Large intestine (tissue), 3 donors: Measurements from ENCODE around the gene ARRDC2. TPM values are rescaled to one million over a fixed set of nuclear protein-coding genes. Genes with fewer than 3 reads are reported as not detected.

Experiments used
- DNase-seq, 2 donors: peaks; one replicate each; pipeline versions ENCODE4 v3.0.0 to v3.0.0-alpha.2; 2013
- H3K27ac ChIP-seq: one replicate; pipeline ENCODE4 v1.5.1; 2013; ENCODE audit warnings: low read length
- H3K27me3 ChIP-seq: 2 replicates; pipeline ENCODE4 v1.6.1; 2013; ENCODE audit warnings: low read length; ENCODE audit not compliant: control insufficient read depth, insufficient read depth
- H3K36me3 ChIP-seq: 2 replicates; pipeline ENCODE4 v1.6.1; 2013; ENCODE audit warnings: low read length; ENCODE audit not compliant: control insufficient read depth, insufficient read depth
- H3K4me1 ChIP-seq: one replicate; pipeline ENCODE4 v1.6.1; 2013; ENCODE audit warnings: low read length; ENCODE audit not compliant: control insufficient read depth, insufficient read depth
- H3K4me3 ChIP-seq: one replicate; pipeline ENCODE4 v1.5.1; 2013; ENCODE audit warnings: low read length
- H3K9me3 ChIP-seq: one replicate; pipeline ENCODE4 v1.6.1; 2013; ENCODE audit warnings: mild to moderate bottlenecking, low read depth, low read length, moderate library complexity; ENCODE audit not compliant: control insufficient read depth
- WGBS: methylation state at CpG from one replicate; pipeline ENCODE4 v1.1.5; 2013; ENCODE audit warnings: low lambda C conversion rate; ENCODE audit not compliant: insufficient coverage; 5-methylcytosine and 5-hydroxymethylcytosine counted together
- polyA plus RNA-seq: library from polyadenylated mRNA; unstranded; fragments of 120-200 nt; gene quantifications from one replicate; pipeline ENCODE4 v1.2.1, GENCODE V29; 2013

The ARRDC2 gene
- polyA plus RNA-seq, 1 donor, result 7.7 TPM

- WGBS, result no CpG with 5 or more reads among the region's 8 CpGs
- no peak for DNase-seq
- Histone ChIP-seq H3K9me3 (no peaks in the 10 kb centered on the region), H3K27me3 (peaks cover 2% of the 10 kb centered on the region), H3K4me3 (no peak overlapping the region), H3K27ac (no peak overlapping the region), H3K4me1 (peaks cover 8% of the 10 kb centered on the region), H3K36me3 (no peaks in the 10 kb centered on the region)
Observed at GRCh38 chr19:18059297-18059696, 51.3 kb downstream of the ARRDC2 start.

DNA sequence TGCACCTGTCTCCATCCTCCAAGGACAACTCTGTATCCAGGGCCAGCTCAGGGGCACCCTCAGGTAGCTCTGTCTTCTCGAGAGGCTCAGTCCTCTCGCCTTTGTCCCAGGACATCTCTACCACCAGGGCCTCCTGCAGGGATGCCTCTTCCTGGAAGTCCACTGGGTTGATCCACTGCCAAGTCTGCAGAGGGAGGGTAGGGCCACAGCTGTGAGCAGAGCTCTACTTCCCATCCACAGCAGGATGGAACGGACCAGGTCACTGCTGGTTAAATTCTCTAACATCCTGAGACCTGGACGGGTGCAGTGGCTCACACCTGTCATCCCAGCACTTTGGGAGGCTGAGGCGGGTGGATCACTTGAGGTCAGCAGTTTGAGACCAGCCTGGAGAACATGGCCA, 51.9 kb downstream of the ARRDC2 start:
- Histone ChIP-seq H3K36me3 (no peaks in the 10 kb centered on the region), H3K27ac (no peak overlapping the region), H3K9me3 (no peaks in the 10 kb centered on the region), H3K4me3 (no peak overlapping the region), H3K27me3 (peaks cover 2% of the 10 kb centered on the region), H3K4me1 (peaks cover 8% of the 10 kb centered on the region)
- WGBS, result no CpG with 5 or more reads among the region's 5 CpGs
- no peak for DNase-seq

GRCh38 chr19:18060472-18060871, 52.5 kb downstream of the ARRDC2 start:
- H3K4me3 ChIP-seq, result no peak overlapping the region
- peaks cover 2% of the 10 kb centered on the region for H3K27me3 ChIP-seq
- no CpG with 5 or more reads among the region's 6 CpGs for WGBS
- no peak overlapping the region for H3K27ac ChIP-seq
- H3K4me1 ChIP-seq, result peaks cover 8% of the 10 kb centered on the region
- H3K9me3 ChIP-seq, result no peaks in the 10 kb centered on the region
- H3K36me3 ChIP-seq, result no peaks in the 10 kb centered on the region
- no peak for DNase-seq

GRCh38 chr19:18062028-18062427, 54.1 kb downstream of the ARRDC2 start:
- H3K27me3 ChIP-seq, result peaks cover 2% of the 10 kb centered on the region
- no peaks in the 10 kb centered on the region for H3K36me3 ChIP-seq
- no peak overlapping the region for H3K27ac ChIP-seq
- H3K9me3 ChIP-seq, result no peaks in the 10 kb centered on the region
- DNase-seq, result no peak
- no peak overlapping the region for H3K4me3 ChIP-seq
- H3K4me1 ChIP-seq, result peaks cover 8% of the 10 kb centered on the region
- no CpG with 5 or more reads among the region's 8 CpGs for WGBS

- WGBS, result no CpG with 5 or more reads among the region's 5 CpGs
- H3K9me3 ChIP-seq, result no peaks in the 10 kb centered on the region
- peaks cover 2% of the 10 kb centered on the region for H3K27me3 ChIP-seq
- H3K4me1 ChIP-seq, result peaks cover 3% of the 10 kb centered on the region
- no peak overlapping the region for H3K4me3 ChIP-seq
- H3K27ac ChIP-seq, result no peak overlapping the region
- no peak for DNase-seq
- no peaks in the 10 kb centered on the region for H3K36me3 ChIP-seq
Observed at GRCh38 chr19:18063463-18063862, 55.5 kb downstream of the ARRDC2 start.

Other genes with a start within 250 kb of the ARRDC2 start
- gene B3GNT3, start 213.0 kb upstream of the ARRDC2 start, polyA plus RNA-seq, result 91.7 TPM
- gene INSL3, start 186.7 kb upstream of the ARRDC2 start, polyA plus RNA-seq, result 1.6 TPM
- 9.9 TPM for gene JAK3, start 160.2 kb upstream of the ARRDC2 start, polyA plus RNA-seq
- 1,919 TPM for gene RPL18A, start 148.3 kb upstream of the ARRDC2 start, polyA plus RNA-seq
- gene SLC5A5, start 136.2 kb upstream of the ARRDC2 start, polyA plus RNA-seq, result not detected
- 49.7 TPM for gene CCDC124, start 75.2 kb upstream of the ARRDC2 start, polyA plus RNA-seq
- 1.1 TPM for gene KCNN1, start 41.1 kb upstream of the ARRDC2 start, polyA plus RNA-seq
- gene IL12RB1, start 78.8 kb downstream of the ARRDC2 start, polyA plus RNA-seq, result 1.2 TPM
- gene MAST3, start 89.6 kb downstream of the ARRDC2 start, polyA plus RNA-seq, result 27.9 TPM
- 67.7 TPM for gene PIK3R2, start 145.0 kb downstream of the ARRDC2 start, polyA plus RNA-seq
- 270 TPM for gene IFI30, start 165.6 kb downstream of the ARRDC2 start, polyA plus RNA-seq
- gene MPV17L2, start 185.0 kb downstream of the ARRDC2 start, polyA plus RNA-seq, result 7.3 TPM
- 5.3 TPM for gene RAB3A, start 195.9 kb downstream of the ARRDC2 start, polyA plus RNA-seq
- 1.2 TPM for gene PDE4C, start 218.3 kb downstream of the ARRDC2 start, polyA plus RNA-seq